Measurements from ENCODE around the gene DRAM1. TPM values are rescaled to one million over a fixed set of nuclear protein-coding genes. Genes with fewer than 3 reads are reported as not detected.

DRAM1 gene
- polyA plus RNA-seq, 1 donor (not counting 4 experiments of a cell fraction or from before 2014, with no cell fraction given) = 21.7 TPM

GRCh38 chr12:101877806-101878242 lies 444 bp downstream of the DRAM1 start:
- H3K9ac ChIP-seq (ENCODE audit: control insufficient read depth, extremely low read depth, insufficient read depth, low read length) = peak overlapping the region; percentile 97
- no peaks in the 10 kb centered on the region for H4K20me1 ChIP-seq (ENCODE audit: control insufficient read depth, extremely low read depth, insufficient read depth, low read length)
- TF ChIP-seq EZH2 (IDR thresholded peaks at IDR 0.05; ENCODE audit: low read length) (no peak), CTCF (optimal IDR thresholded peaks at IDR 0.05 in 1 of 3, IDR thresholded peaks at IDR 0.05 in 1 of 3, conservative IDR thresholded peaks at IDR 0.05 in 1 of 3; ENCODE audit: extremely low read depth in 1 of 3, insufficient read depth in 2 of 3, low read length in 3 of 3) (no peak)
- H3K4me1 ChIP-seq (ENCODE audit: control insufficient read depth, extremely low read depth, insufficient read depth, low read length) = peaks cover 15% of the 10 kb centered on the region
- DNase-seq (ENCODE audit: low read depth, low spot score) (no peak), FAIRE-seq (no peak)
- peaks cover 11% of the 10 kb centered on the region for H3K79me2 ChIP-seq (ENCODE audit: control insufficient read depth, insufficient read depth, low read length)
- H2AFZ ChIP-seq (ENCODE audit: control insufficient read depth, low read length) = peak overlapping the region; percentile 99
- no peaks in the 10 kb centered on the region for H3K9me3 ChIP-seq (ENCODE audit: control insufficient read depth, low read depth, low read length)
- no peaks in the 10 kb centered on the region for H3K27me3 ChIP-seq (ENCODE audit: control insufficient read depth, extremely low read depth, insufficient read depth, low read length)
- peak overlapping the region; percentile 72 to 98 (median 92) for H3K4me3 ChIP-seq (ENCODE audit: control insufficient read depth in 2 of 3, extremely low read depth in 1 of 3, insufficient read depth in 2 of 3, low read depth in 1 of 3, low read length in 3 of 3)
- no peaks in the 10 kb centered on the region for H3K36me3 ChIP-seq (ENCODE audit: control insufficient read depth in 2 of 2, extremely low read depth in 1 of 2, insufficient read depth in 2 of 2, low read length in 2 of 2)
- dilution Hi-C loops (cut with MboI; ENCODE audit: extremely low pct_ligation_motif_present, low sequenced_read_pairs) = no loop called here
- H3K4me2 ChIP-seq (ENCODE audit: control insufficient read depth, extremely low read depth, insufficient read depth, low read depth, low read length) = peak overlapping the region; percentile 99
- H3K9me1 ChIP-seq (ENCODE audit: control insufficient read depth, extremely low read depth, insufficient read depth, low read length) = no peaks in the 10 kb centered on the region
- H3K27ac ChIP-seq (ENCODE audit: control insufficient read depth, insufficient read depth, low read length) = peak overlapping the region; percentile 93

GRCh38 chr12:101878243-101878821 lies 952 bp downstream of the DRAM1 start:
- H3K9ac ChIP-seq (ENCODE audit: control insufficient read depth, extremely low read depth, insufficient read depth, low read length) = peak overlapping the region; percentile 97
- TF ChIP-seq CTCF (optimal IDR thresholded peaks at IDR 0.05 in 1 of 3, IDR thresholded peaks at IDR 0.05 in 1 of 3, conservative IDR thresholded peaks at IDR 0.05 in 1 of 3; ENCODE audit: extremely low read depth in 1 of 3, insufficient read depth in 2 of 3, low read length in 3 of 3) = no peak
- H3K4me2 ChIP-seq (ENCODE audit: control insufficient read depth, extremely low read depth, insufficient read depth, low read depth, low read length) = peak overlapping the region; percentile 99
- dilution Hi-C loops (cut with MboI; ENCODE audit: extremely low pct_ligation_motif_present, low sequenced_read_pairs) = no loop called here
- peak overlapping the region; percentile 99 for H2AFZ ChIP-seq (ENCODE audit: control insufficient read depth, low read length)
- H3K36me3 ChIP-seq (ENCODE audit: control insufficient read depth in 2 of 2, extremely low read depth in 1 of 2, insufficient read depth in 2 of 2, low read length in 2 of 2) = no peaks in the 10 kb centered on the region
- peak overlapping the region; percentile 93 for H3K27ac ChIP-seq (ENCODE audit: control insufficient read depth, insufficient read depth, low read length)
- no peaks in the 10 kb centered on the region for H3K9me1 ChIP-seq (ENCODE audit: control insufficient read depth, extremely low read depth, insufficient read depth, low read length)
- no peaks in the 10 kb centered on the region for H3K9me3 ChIP-seq (ENCODE audit: control insufficient read depth, low read depth, low read length)
- H3K79me2 ChIP-seq (ENCODE audit: control insufficient read depth, insufficient read depth, low read length) = peaks cover 11% of the 10 kb centered on the region
- H3K4me1 ChIP-seq (ENCODE audit: control insufficient read depth, extremely low read depth, insufficient read depth, low read length) = peaks cover 15% of the 10 kb centered on the region
- FAIRE-seq (no peak), DNase-seq (ENCODE audit: low read depth, low spot score) (no peak)
- no peaks in the 10 kb centered on the region for H3K27me3 ChIP-seq (ENCODE audit: control insufficient read depth, extremely low read depth, insufficient read depth, low read length)
- peak overlapping the region; percentile 72 to 98 (median 92) for H3K4me3 ChIP-seq (ENCODE audit: control insufficient read depth in 2 of 3, extremely low read depth in 1 of 3, insufficient read depth in 2 of 3, low read depth in 1 of 3, low read length in 3 of 3)
- no peaks in the 10 kb centered on the region for H4K20me1 ChIP-seq (ENCODE audit: control insufficient read depth, extremely low read depth, insufficient read depth, low read length)

Data from keratinocyte (primary cell).